ENCODE measurements around the gene MORN2. TPM values are rescaled to one million over a fixed set of nuclear protein-coding genes. Genes with fewer than 3 reads are reported as not detected.

Gene MORN2
- total RNA-seq, 3 donors from 2014 or later: 11.4 to 14.3 (median 14.1) TPM

DNA sequence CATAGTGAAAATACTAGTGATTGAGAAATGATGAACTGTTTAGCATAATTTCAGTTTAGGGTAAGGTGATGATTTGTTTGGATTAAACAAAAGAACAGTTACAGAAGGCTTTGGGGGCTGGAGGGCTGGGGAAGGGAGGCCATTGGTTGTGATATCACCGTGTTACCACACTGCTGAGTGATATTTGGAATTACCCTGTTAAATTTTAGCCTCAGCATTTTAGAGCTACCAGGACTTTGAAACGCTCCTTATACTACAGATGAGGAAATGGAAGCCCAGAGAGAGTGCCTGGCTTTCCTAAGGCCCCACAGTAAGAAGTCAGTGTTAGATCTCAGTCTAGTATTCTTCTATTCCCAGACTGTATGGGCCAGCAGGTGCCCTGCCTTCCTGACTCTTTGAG is 29.5 kb downstream of the MORN2 start:
- intact Hi-C loops (cut with DNase I; ENCODE audit: low total_unique reads): no loop called here
- TF ChIP-seq POLR2AphosphoS5 (IDR thresholded peaks at IDR 0.05) (no peak), POLR2A (IDR thresholded peaks at IDR 0.05) (no peak)
- TF ChIP-seq, protein P1, sequence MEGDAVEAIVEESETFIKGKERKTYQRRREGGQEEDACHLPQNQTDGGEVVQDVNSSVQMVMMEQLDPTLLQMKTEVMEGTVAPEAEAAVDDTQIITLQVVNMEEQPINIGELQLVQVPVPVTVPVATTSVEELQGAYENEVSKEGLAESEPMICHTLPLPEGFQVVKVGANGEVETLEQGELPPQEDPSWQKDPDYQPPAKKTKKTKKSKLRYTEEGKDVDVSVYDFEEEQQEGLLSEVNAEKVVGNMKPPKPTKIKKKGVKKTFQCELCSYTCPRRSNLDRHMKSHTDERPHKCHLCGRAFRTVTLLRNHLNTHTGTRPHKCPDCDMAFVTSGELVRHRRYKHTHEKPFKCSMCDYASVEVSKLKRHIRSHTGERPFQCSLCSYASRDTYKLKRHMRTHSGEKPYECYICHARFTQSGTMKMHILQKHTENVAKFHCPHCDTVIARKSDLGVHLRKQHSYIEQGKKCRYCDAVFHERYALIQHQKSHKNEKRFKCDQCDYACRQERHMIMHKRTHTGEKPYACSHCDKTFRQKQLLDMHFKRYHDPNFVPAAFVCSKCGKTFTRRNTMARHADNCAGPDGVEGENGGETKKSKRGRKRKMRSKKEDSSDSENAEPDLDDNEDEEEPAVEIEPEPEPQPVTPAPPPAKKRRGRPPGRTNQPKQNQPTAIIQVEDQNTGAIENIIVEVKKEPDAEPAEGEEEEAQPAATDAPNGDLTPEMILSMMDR (IDR thresholded peaks at IDR 0.05): no peak
- Histone ChIP-seq H3K27me3 (no peaks in the 10 kb centered on the region), H3K27ac (peak overlapping the region in 1 of 2 donors; percentile 66), H3K9me3 (no peaks in the 10 kb centered on the region), H3K36me3 (no peaks in the 10 kb centered on the region), H3K4me1 (no peaks in the 10 kb centered on the region), H3K4me3 (no peak overlapping the region)
- DNase-seq (ENCODE audit: low spot score in 2 of 2): no peak

DNA sequence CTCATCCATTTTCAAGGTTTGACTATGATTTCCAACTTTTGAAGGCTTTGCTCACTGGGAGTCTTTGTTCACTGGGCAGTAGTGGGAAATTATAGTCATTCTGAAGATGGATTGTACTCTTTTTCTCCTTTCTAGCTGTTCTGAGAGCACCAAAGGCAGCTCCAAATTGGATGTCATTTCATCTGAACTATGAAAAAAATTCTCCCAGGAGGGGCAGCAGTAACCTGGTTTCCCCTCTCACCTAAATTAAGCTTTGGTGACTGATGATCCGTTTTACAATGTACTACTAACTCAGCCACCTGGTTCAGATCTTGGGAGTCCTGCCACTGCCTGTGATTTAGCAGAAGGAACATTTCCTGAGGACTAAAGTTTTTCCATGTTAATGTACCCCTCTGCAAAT is 31.5 kb downstream of the MORN2 start:
- Histone ChIP-seq H3K9me3 (no peaks in the 10 kb centered on the region), H3K36me3 (no peaks in the 10 kb centered on the region), H3K27ac (peak overlapping the region; percentile 17 to 19), H3K4me3 (no peak overlapping the region), H3K27me3 (no peaks in the 10 kb centered on the region), H3K4me1 (no peaks in the 10 kb centered on the region)
- no peak for TF ChIP-seq POLR2A (IDR thresholded peaks at IDR 0.05)
- no peak for TF ChIP-seq POLR2AphosphoS5 (IDR thresholded peaks at IDR 0.05)
- TF ChIP-seq, protein P1 (IDR thresholded peaks at IDR 0.05): no peak
- intact Hi-C loops (cut with DNase I; ENCODE audit: low total_unique reads): no loop called here
- no peak for DNase-seq (ENCODE audit: low spot score in 2 of 2)

DNA sequence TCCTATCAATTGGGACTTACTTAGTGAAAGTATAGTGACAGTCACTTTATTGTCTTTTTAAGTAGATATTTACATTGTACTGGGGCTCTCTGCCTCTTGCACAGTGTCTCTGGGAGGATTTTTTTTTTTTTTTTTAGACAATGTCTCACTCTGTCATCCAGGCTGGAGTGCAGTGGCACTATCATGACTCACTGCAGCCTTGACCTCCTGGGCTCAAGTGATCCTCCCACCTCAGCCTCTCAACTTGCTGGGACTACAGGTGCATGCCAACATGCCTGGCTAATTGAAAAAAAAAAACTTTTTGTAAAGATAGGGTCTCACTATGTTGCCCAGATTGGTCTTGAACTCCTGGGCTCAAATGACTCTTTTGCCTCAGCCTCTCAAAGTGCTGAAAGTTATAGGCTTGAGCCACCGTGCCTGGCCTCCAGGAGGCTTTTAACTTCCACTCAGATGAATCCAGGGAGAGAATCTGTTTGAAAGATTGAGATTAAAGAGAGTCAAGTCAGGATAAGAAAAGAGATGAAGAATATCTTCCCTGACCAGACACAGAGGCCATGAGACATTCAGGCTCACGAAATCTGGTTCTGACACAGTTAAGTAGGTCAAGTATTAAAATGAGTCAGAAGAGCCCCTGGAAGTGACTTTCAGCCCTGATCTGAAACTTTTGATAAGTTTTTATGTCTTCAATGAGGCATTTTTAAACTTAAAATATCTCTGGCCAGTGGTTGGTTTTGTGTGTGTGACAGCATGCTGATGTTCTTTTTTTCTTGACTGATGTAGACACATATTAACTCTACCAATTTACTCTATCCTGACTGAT is 32.2 kb downstream of the MORN2 start:
- Histone ChIP-seq H3K36me3 (no peaks in the 10 kb centered on the region), H3K4me3 (no peak overlapping the region), H3K27me3 (no peaks in the 10 kb centered on the region), H3K9me3 (no peaks in the 10 kb centered on the region), H3K4me1 (no peaks in the 10 kb centered on the region), H3K27ac (no peak overlapping the region)
- TF ChIP-seq, protein P1 (IDR thresholded peaks at IDR 0.05): no peak
- TF ChIP-seq POLR2A (IDR thresholded peaks at IDR 0.05): no peak
- no peak for TF ChIP-seq POLR2AphosphoS5 (IDR thresholded peaks at IDR 0.05)
- no peak for DNase-seq (ENCODE audit: low spot score in 2 of 2)
- intact Hi-C loops (cut with DNase I; ENCODE audit: low total_unique reads): no loop called here

DNA sequence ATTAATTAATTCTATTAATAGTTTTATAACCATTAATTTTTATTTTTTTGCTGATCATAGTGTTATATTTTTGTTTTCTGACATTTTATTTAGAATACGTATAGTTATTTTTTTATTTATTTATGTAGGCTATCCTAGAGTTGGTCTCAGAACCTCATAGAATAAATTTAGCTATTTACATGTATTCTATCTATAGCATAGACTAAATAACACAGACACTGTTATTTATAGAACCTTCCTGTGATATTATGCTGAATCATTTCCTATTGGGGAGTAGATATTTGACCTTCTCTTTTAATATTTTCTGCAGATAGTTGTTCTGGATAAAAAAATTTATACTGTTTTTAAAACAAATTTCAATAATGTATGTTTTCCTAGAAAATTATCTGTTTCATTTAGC is 34.1 kb downstream of the MORN2 start:
- H3K4me1 ChIP-seq: no peaks in the 10 kb centered on the region
- intact Hi-C loops (cut with DNase I; ENCODE audit: low total_unique reads): no loop called here

DNA sequence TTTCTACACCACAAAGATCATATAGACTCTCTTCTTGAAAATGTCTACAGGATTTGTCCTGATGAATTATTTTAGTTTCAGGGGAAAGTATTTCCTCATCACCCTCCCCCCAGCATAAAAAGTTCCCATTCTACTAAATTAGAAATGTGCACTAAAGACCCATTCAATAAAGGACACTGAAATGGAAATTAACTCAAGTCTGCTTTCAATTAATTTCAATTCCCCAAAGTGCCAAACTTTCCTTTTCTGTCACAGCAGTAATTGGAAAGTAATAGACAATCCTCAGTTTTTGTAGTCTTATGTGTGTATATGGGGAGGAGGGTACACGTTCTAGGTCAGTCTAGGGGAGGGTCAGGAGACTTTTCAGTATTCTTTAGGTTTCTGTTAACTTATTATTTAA is 35.4 kb downstream of the MORN2 start:
- Histone ChIP-seq H3K9me3 (no peaks in the 10 kb centered on the region), H3K27ac (no peak overlapping the region), H3K36me3 (no peaks in the 10 kb centered on the region), H3K4me1 (no peaks in the 10 kb centered on the region), H3K4me3 (no peak overlapping the region), H3K27me3 (no peaks in the 10 kb centered on the region)
- intact Hi-C loops (cut with DNase I; ENCODE audit: low total_unique reads): no loop called here
- TF ChIP-seq POLR2A (IDR thresholded peaks at IDR 0.05) (no peak), POLR2AphosphoS5 (IDR thresholded peaks at IDR 0.05) (no peak)
- TF ChIP-seq, protein P1 (IDR thresholded peaks at IDR 0.05): no peak
- no peak for DNase-seq (ENCODE audit: low spot score in 2 of 2)

More for the DNA sequence above, 34.1 kb downstream of the MORN2 start:
- TF ChIP-seq POLR2A (IDR thresholded peaks at IDR 0.05) (no peak), POLR2AphosphoS5 (IDR thresholded peaks at IDR 0.05) (no peak)
- TF ChIP-seq, protein P1 (IDR thresholded peaks at IDR 0.05): no peak
- Histone ChIP-seq H3K9me3 (no peaks in the 10 kb centered on the region), H3K36me3 (no peaks in the 10 kb centered on the region), H3K4me3 (no peak overlapping the region), H3K27ac (no peak overlapping the region), H3K27me3 (no peaks in the 10 kb centered on the region)
- DNase-seq (ENCODE audit: low spot score in 2 of 2): no peak
